Ectodermal cell (in vitro differentiated cells): ENCODE data around the gene ISCA1.

Source experiments
- H3K27ac ChIP-seq: 2 replicates; pipeline ENCODE4 v1.7.0; 2013; ENCODE audit warnings: mild to moderate bottlenecking, low read depth, low read length; ENCODE audit not compliant: insufficient read depth, poor library complexity, severe bottlenecking
- H3K27me3 ChIP-seq: 2 replicates; pipeline ENCODE4 v1.7.0; 2013; ENCODE audit warnings: mild to moderate bottlenecking, low read length; ENCODE audit not compliant: insufficient read depth, control insufficient read depth, poor library complexity, severe bottlenecking
- H3K36me3 ChIP-seq: one replicate; pipeline ENCODE4 v1.7.0; 2013; ENCODE audit warnings: low read length; ENCODE audit not compliant: control insufficient read depth, insufficient read depth
- H3K4me1 ChIP-seq: one replicate; pipeline ENCODE4 v1.7.0; 2013; ENCODE audit warnings: low read length; ENCODE audit not compliant: control insufficient read depth, insufficient read depth
- H3K4me3 ChIP-seq: 2 replicates; pipeline ENCODE4 v1.7.0; 2013; ENCODE audit warnings: low read depth, low read length, control low read depth; ENCODE audit not compliant: insufficient read depth
- H3K9me3 ChIP-seq: 2 replicates; pipeline ENCODE4 v1.7.0; 2013; ENCODE audit warnings: mild to moderate bottlenecking, low read length, moderate library complexity; ENCODE audit not compliant: control insufficient read depth
- WGBS, 2 experiments: methylation state at CpG; one replicate each; pipeline ENCODE4 v1.1.7; 2013; ENCODE audit warnings: missing lambda C conversion rate in 2 of 2; 5-methylcytosine and 5-hydroxymethylcytosine counted together

Gene ISCA1

GRCh38 chr9:86287013-86287412 is 4.7 kb upstream of the ISCA1 start:
- WGBS, 2 experiments = 14 to 16% methylated on average over 7 of the region's 7 CpGs
- H3K36me3 ChIP-seq = no peaks in the 10 kb centered on the region
- H3K4me1 ChIP-seq = no peaks in the 10 kb centered on the region
- H3K27ac ChIP-seq = no peak overlapping the region
- H3K27me3 ChIP-seq = peaks cover 10% of the 10 kb centered on the region
- no peak overlapping the region for H3K4me3 ChIP-seq
- no peaks in the 10 kb centered on the region for H3K9me3 ChIP-seq

GRCh38 chr9:86286278-86286677 is 3.9 kb upstream of the ISCA1 start:
- Histone ChIP-seq H3K27ac (no peak overlapping the region), H3K4me1 (no peaks in the 10 kb centered on the region), H3K27me3 (peaks cover 10% of the 10 kb centered on the region), H3K9me3 (no peaks in the 10 kb centered on the region), H3K36me3 (no peaks in the 10 kb centered on the region), H3K4me3 (no peak overlapping the region)
- 57 to 63% methylated on average over 3 of the region's 3 CpGs for WGBS, 2 experiments

GRCh38 chr9:86285261-86285660 is 2.9 kb upstream of the ISCA1 start:
- Histone ChIP-seq H3K4me1 (peaks cover 7% of the 10 kb centered on the region), H3K27me3 (peaks cover 10% of the 10 kb centered on the region), H3K4me3 (no peak overlapping the region), H3K36me3 (no peaks in the 10 kb centered on the region), H3K27ac (no peak overlapping the region), H3K9me3 (no peaks in the 10 kb centered on the region)
- 96 to 100% methylated on average over 2 of the region's 2 CpGs for WGBS, 2 experiments

- Histone ChIP-seq H3K4me3 (peak overlapping the region; percentile 94), H3K27ac (peak overlapping the region; percentile 30), H3K27me3 (peaks cover 10% of the 10 kb centered on the region), H3K9me3 (no peaks in the 10 kb centered on the region), H3K4me1 (peaks cover 10% of the 10 kb centered on the region), H3K36me3 (no peaks in the 10 kb centered on the region)
- 35 to 40% methylated on average over 11 to 12 of the region's 12 CpGs for WGBS, 2 experiments
Observed at GRCh38 chr9:86282979-86283535, 719 bp upstream of the ISCA1 start.

GRCh38 chr9:86281593-86282076 is 703 bp downstream of the ISCA1 start:
- Histone ChIP-seq H3K4me1 (peaks cover 10% of the 10 kb centered on the region), H3K27ac (peak overlapping the region; percentile 99), H3K4me3 (peak overlapping the region; percentile 94), H3K36me3 (no peaks in the 10 kb centered on the region), H3K27me3 (peaks cover 10% of the 10 kb centered on the region), H3K9me3 (no peaks in the 10 kb centered on the region)
- 0% methylated on average over 31 of the region's 31 CpGs for WGBS, 2 experiments

- Histone ChIP-seq H3K4me1 (peaks cover 10% of the 10 kb centered on the region), H3K27me3 (peaks cover 10% of the 10 kb centered on the region), H3K36me3 (no peaks in the 10 kb centered on the region), H3K9me3 (no peaks in the 10 kb centered on the region), H3K4me3 (no peak overlapping the region), H3K27ac (no peak overlapping the region)
- 85 to 90% methylated on average over 7 of the region's 7 CpGs for WGBS, 2 experiments
Observed at GRCh38 chr9:86280580-86280979, 1.8 kb downstream of the ISCA1 start.

- 94 to 96% methylated on average over 3 of the region's 3 CpGs for WGBS, 2 experiments
- peaks cover 10% of the 10 kb centered on the region for H3K27me3 ChIP-seq
- H3K9me3 ChIP-seq = no peaks in the 10 kb centered on the region
- no peak overlapping the region for H3K4me3 ChIP-seq
- H3K36me3 ChIP-seq = no peaks in the 10 kb centered on the region
- no peak overlapping the region for H3K27ac ChIP-seq
- H3K4me1 ChIP-seq = peaks cover 10% of the 10 kb centered on the region
Observed at GRCh38 chr9:86279839-86280238, 2.5 kb downstream of the ISCA1 start.

GRCh38 chr9:86277072-86277471 is 5.3 kb downstream of the ISCA1 start:
- Histone ChIP-seq H3K4me3 (no peak overlapping the region), H3K27me3 (no peaks in the 10 kb centered on the region), H3K4me1 (peaks cover 10% of the 10 kb centered on the region), H3K9me3 (no peaks in the 10 kb centered on the region), H3K27ac (no peak overlapping the region), H3K36me3 (peaks cover 3% of the 10 kb centered on the region)
- WGBS, 2 experiments = 92 to 100% methylated on average over 1 of the region's 1 CpG

- 75% methylated on average over 1 to 2 of the region's 3 CpGs for WGBS, 2 experiments
- Histone ChIP-seq H3K4me1 (peaks cover 10% of the 10 kb centered on the region), H3K36me3 (peaks cover 8% of the 10 kb centered on the region), H3K27me3 (no peaks in the 10 kb centered on the region), H3K9me3 (no peaks in the 10 kb centered on the region), H3K4me3 (no peak overlapping the region), H3K27ac (no peak overlapping the region)
Observed at GRCh38 chr9:86275962-86276361, 6.4 kb downstream of the ISCA1 start.

GRCh38 chr9:86274821-86275643 is 7.3 kb downstream of the ISCA1 start:
- peaks cover 8% of the 10 kb centered on the region for H3K36me3 ChIP-seq
- no peak overlapping the region for H3K27ac ChIP-seq
- no peaks in the 10 kb centered on the region for H3K27me3 ChIP-seq
- WGBS, 2 experiments = 94 to 97% methylated on average over 6 of the region's 7 CpGs
- H3K4me3 ChIP-seq = no peak overlapping the region
- H3K9me3 ChIP-seq = no peaks in the 10 kb centered on the region
- peaks cover 1% of the 10 kb centered on the region for H3K4me1 ChIP-seq
